NCI-H226 (cell line): ENCODE results near the gene NAT9.

Experiments
- DNase-seq: peaks from one replicate; pipeline ENCODE4 v3.0.0-alpha.2; 2015

Gene NAT9

GRCh38 chr17:74722782-74723181 lies 53.4 kb downstream of the NAT9 start:
- no peak for DNase-seq
